Glutamatergic neuron (in vitro differentiated cells): ENCODE data around the gene ANKRD9. TPM values are rescaled to one million over a fixed set of nuclear protein-coding genes. Genes with fewer than 3 reads are reported as not detected.

Experiments
- DNase-seq: peaks from one replicate; pipeline ENCODE4 v3.0.0; 2022
- H3K27ac Mint-ChIP-seq: one replicate; pipeline ENCODE4 v1.8.0; 2020; ENCODE audit warnings: mild to moderate bottlenecking, mixed read lengths, inconsistent platforms; ENCODE audit not compliant: unreplicated experiment
- H3K27me3 Mint-ChIP-seq: one replicate; pipeline ENCODE4 v1.8.0; 2020; ENCODE audit warnings: mild to moderate bottlenecking, moderate library complexity, mixed read lengths, inconsistent platforms; ENCODE audit not compliant: unreplicated experiment
- H3K36me3 Mint-ChIP-seq: one replicate; pipeline ENCODE4 v1.8.0; 2020; ENCODE audit warnings: mild to moderate bottlenecking, mixed read lengths, inconsistent platforms; ENCODE audit not compliant: unreplicated experiment
- H3K4me1 Mint-ChIP-seq: one replicate; pipeline ENCODE4 v1.8.0; 2020; ENCODE audit warnings: mild to moderate bottlenecking, low read depth, mixed read lengths, inconsistent platforms; ENCODE audit not compliant: unreplicated experiment
- H3K4me3 Mint-ChIP-seq: one replicate; pipeline ENCODE4 v1.8.0; 2020; ENCODE audit warnings: mild to moderate bottlenecking, mixed read lengths, inconsistent platforms; ENCODE audit not compliant: unreplicated experiment
- H3K9me3 Mint-ChIP-seq: one replicate; pipeline ENCODE4 v1.8.0; 2020; ENCODE audit warnings: mild to moderate bottlenecking, moderate library complexity, mixed read lengths, inconsistent platforms; ENCODE audit not compliant: unreplicated experiment
- total RNA-seq: library from RNA; stranded (reverse); fragmentation: NEBNext Ultra II Directional; extraction: Animal tissue kit (Norgen Biotek cat#: 25700); gene quantifications from one replicate; pipeline ENCODE4 v1.2.1, GENCODE V29; 2021; ENCODE audit not compliant: unreplicated experiment
- TF ChIP-seq, protein P1 (sequence below): fragments of 200-600 bp; sonication (generic); IDR thresholded peaks from one replicate; pipeline ENCODE4 v1.5.0; 2021; ENCODE audit not compliant: partially characterized antibody, unreplicated experiment

The ANKRD9 gene
- total RNA-seq, 1 donor from 2014 or later = 3.5 TPM

DNA sequence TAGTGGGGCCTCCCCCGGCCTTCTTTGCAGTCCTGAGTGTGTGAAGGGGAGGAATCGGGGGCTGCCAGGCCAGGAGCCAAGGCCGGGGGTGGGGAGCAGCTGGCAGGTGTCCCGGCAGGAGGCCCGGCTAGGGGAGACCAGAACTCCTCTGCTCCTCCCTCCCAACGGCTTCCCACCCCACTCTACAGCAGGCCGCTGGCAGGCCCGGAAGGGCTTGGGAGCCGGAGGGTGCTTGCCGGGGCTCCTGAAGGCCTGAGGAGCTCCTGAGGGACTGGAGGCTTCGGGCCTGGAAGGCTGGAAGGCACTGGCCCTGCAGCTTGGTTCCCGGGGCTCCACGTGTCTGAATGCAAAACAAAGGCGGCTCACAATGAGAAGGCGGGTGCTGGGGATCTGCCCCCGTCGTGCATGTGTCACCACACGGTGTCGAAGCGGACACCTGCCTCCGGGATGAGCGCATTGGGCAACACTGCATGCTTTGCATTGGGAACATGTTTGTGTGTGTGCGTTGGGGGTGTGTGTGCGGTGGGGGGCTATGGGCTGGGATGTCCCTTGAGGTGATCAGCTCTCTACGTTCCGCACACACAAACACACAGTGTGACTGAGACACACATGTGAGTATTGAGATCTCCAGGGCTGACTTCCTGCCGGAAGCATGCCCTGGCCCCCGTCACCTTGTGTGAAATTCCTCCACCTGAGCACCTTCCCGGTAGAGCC lies 30.9 kb upstream of the ANKRD9 start:
- DNase-seq = no peak
- no peaks in the 10 kb centered on the region for H3K9me3 Mint-ChIP-seq
- no peaks in the 10 kb centered on the region for H3K36me3 Mint-ChIP-seq
- no peak overlapping the region for H3K27ac Mint-ChIP-seq
- no peak overlapping the region for H3K4me3 Mint-ChIP-seq
- no peaks in the 10 kb centered on the region for H3K4me1 Mint-ChIP-seq
- TF ChIP-seq, protein P1, sequence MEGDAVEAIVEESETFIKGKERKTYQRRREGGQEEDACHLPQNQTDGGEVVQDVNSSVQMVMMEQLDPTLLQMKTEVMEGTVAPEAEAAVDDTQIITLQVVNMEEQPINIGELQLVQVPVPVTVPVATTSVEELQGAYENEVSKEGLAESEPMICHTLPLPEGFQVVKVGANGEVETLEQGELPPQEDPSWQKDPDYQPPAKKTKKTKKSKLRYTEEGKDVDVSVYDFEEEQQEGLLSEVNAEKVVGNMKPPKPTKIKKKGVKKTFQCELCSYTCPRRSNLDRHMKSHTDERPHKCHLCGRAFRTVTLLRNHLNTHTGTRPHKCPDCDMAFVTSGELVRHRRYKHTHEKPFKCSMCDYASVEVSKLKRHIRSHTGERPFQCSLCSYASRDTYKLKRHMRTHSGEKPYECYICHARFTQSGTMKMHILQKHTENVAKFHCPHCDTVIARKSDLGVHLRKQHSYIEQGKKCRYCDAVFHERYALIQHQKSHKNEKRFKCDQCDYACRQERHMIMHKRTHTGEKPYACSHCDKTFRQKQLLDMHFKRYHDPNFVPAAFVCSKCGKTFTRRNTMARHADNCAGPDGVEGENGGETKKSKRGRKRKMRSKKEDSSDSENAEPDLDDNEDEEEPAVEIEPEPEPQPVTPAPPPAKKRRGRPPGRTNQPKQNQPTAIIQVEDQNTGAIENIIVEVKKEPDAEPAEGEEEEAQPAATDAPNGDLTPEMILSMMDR = no peak
- peaks cover 7% of the 10 kb centered on the region for H3K27me3 Mint-ChIP-seq

DNA sequence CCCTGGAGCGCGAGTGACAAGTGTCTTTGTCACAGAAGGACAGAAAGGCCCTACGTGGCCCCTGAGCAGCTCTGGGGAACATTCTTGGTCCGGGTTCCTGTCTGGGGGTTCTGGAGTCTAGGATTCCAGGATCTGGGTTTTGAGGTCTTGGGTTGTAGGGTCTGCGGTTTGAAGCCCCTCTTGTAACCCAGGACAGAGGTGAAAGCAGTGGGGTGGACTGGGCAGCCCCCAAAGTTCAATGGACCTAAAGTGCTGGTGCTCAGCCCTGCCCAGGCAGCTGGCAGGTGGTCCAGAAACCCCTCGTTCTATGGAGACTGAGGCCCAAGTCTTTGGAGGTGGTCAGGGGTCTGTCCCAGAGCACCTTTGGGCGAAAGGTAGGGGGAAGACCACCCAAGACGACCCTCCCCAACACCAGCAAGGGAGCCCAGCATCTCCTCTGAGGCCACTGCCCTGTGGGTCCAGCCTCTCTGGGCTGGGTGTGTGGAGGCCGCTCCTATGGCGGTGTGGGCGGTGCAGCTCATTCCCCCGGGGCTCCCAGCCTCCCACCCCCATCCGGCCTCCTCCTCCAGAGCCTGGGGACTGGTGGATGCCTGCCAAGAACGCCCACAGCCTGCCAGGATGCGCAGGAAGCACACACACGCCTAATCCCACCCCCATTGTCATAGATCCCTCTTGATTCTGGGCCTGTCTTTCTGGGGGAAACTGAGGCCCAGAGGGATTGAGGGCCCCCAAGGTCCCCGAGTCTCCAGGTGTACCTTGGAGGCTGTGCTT lies 30.2 kb upstream of the ANKRD9 start:
- Mint-ChIP-seq H3K9me3 (no peaks in the 10 kb centered on the region), H3K36me3 (no peaks in the 10 kb centered on the region), H3K27ac (no peak overlapping the region), H3K4me1 (no peaks in the 10 kb centered on the region), H3K4me3 (no peak overlapping the region), H3K27me3 (peaks cover 7% of the 10 kb centered on the region)
- no peak for DNase-seq
- TF ChIP-seq, protein P1 = no peak

DNA sequence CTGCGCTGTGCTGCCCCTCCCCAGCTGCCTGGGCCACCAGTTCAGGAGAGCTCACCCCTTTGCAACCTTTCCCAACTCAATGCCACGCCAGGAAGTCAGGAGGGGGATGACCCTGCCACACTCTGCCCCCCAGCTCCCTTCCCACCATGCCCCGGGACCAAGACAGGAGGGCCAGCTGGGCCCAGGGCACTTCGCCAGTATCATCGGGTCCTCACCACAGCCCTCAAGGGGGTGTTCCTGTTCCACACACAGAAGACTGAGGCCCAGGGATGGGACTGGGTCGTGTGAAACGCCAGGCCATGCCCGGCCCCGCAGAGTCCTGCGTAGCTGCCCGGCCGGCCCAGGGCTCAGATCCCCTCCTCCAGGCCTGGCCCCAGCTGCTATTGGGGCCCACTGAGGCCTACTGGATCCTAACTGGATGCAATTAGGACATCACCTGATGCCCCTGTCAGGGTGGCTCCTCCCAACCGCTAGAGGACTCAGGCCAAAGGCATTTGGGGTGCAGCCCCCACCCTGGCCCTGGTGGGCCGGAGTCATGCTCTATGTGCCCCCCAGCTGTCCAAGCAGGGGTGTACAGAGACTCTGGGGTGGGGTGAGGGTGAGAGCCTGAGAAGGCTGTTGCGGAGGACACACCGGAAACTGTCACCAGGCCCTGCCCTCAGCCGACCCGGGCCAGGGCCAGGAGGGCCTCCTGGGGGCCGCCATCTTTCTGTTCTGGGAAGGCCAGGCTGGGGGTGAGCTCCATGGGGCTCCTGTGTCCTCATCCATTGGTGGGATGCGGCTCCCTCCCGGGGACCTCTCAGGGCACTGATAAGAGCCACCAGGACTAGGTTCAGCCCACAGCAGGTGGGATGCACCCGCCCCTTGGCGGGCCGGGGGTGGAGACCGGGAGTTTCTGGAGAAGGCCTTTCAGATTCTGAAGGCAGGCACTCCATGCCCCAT lies 29.3 kb upstream of the ANKRD9 start:
- Mint-ChIP-seq H3K36me3 (no peaks in the 10 kb centered on the region), H3K27me3 (peaks cover 4% of the 10 kb centered on the region), H3K4me3 (no peak overlapping the region), H3K27ac (no peak overlapping the region), H3K9me3 (peaks cover 1% of the 10 kb centered on the region), H3K4me1 (no peaks in the 10 kb centered on the region)
- TF ChIP-seq, protein P1 = no peak
- no peak for DNase-seq

DNA sequence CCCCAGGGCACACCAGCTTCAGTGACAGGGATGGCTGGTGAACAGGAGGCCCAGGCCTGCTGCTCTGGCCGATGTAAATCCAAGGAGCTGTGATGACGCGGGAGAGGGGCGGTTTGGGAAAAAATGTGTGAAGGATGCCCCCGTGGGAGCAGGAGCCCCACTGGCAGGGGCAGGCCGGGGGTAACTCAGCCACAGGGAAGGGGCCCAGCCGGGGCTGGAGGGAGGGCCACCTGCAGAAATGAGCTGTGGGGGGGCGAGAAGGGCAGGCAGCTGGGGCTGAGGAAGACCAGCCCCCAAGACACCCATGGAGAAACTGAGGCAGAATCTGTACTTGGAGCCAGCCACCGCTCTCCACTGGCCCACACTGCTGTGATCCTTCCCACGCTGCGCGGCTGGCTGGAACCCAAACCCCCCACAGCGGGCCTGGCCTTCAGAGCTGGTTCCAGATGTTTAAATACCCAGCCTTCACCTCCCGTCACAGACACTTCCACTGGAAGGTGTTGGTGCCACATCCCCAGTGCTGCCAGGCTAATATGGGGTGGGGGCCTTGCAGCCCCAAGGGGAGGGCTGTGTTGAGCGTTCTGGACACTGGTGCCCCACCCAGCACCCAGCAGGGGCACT lies 28.5 kb upstream of the ANKRD9 start:
- TF ChIP-seq, protein P1 = no peak
- H3K9me3 Mint-ChIP-seq = peaks cover 3% of the 10 kb centered on the region
- H3K27ac Mint-ChIP-seq = no peak overlapping the region
- DNase-seq = no peak
- no peak overlapping the region for H3K4me3 Mint-ChIP-seq
- no peaks in the 10 kb centered on the region for H3K4me1 Mint-ChIP-seq
- H3K27me3 Mint-ChIP-seq = peaks cover 3% of the 10 kb centered on the region
- no peaks in the 10 kb centered on the region for H3K36me3 Mint-ChIP-seq
